ENCODE data around the gene NCEH1. TPM values are rescaled to one million over a fixed set of nuclear protein-coding genes. Genes with fewer than 3 reads are reported as not detected.

The NCEH1 gene
- total and polyA plus RNA-seq, 2 experiments from 2014 or later: 1.8 to 4.9 TPM

DNA sequence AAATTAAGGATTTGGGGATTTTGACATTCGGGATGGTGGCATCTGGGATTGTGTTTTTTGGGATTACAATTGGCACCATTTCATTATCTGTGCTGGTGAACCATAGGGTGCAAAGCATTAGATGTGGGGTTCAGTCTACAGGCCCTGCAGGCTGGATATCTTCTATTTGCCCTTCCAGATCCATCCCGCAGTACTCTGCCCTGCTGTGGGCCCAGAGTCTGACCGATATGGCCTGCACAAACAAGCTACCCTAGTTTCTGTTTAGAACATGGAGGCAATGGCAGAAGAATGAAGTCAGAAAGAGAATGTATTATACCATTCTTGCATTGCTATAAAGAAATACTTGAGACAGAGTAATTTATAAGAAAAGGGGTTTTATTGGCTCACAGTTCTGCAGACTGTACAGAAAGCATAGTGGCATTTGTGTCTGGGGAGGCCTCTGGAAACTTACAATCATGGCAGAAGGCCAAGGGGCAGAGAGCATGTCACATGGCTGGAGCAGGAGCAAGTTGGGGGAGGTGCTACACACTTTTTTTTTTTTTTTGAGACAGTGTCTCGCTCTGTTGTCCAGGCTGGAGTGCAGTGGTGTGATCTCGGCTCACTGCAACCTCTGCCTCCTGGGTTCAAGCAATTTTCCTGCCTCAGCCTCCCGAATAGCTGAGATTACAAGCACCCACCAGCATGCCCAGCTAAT, 93.7 kb downstream of the NCEH1 start:
- Histone ChIP-seq H2AFZ (peak overlapping the region; percentile 23; the same call in 1 of the 2 replicates), H3K4me2 (no peak overlapping the region), H3K27me3 (ENCODE audit: insufficient read depth) (no peaks in the 10 kb centered on the region), H3K27ac (ENCODE audit: low read depth) (no peak overlapping the region), H3K36me3 (ENCODE audit: insufficient read depth) (no peaks in the 10 kb centered on the region), H3K4me3 (no peak overlapping the region), H3K9me2 (ENCODE audit: insufficient read depth) (no peaks in the 10 kb centered on the region), H4K20me1 (replicated peaks; ENCODE audit: insufficient read depth) (no peaks in the 10 kb centered on the region), H3K4me1 (ENCODE audit: insufficient read depth) (peaks cover under 1% of the 10 kb centered on the region; the same call in 1 of the 2 replicates), H3F3A (replicated peaks; ENCODE audit: low read depth) (no peaks in the 10 kb centered on the region), H3K79me2 (replicated peaks; ENCODE audit: insufficient read depth) (no peaks in the 10 kb centered on the region)
- TF ChIP-seq CREB1 (CRISPR knock-in tag; IDR thresholded peaks at IDR 0.05; ENCODE audit: low read depth): no peak
- TF ChIP-seq EZH2phosphoT487 (IDR thresholded peaks at IDR 0.05; ENCODE audit: unreplicated experiment): no peak
- TF ChIP-seq, protein P1, sequence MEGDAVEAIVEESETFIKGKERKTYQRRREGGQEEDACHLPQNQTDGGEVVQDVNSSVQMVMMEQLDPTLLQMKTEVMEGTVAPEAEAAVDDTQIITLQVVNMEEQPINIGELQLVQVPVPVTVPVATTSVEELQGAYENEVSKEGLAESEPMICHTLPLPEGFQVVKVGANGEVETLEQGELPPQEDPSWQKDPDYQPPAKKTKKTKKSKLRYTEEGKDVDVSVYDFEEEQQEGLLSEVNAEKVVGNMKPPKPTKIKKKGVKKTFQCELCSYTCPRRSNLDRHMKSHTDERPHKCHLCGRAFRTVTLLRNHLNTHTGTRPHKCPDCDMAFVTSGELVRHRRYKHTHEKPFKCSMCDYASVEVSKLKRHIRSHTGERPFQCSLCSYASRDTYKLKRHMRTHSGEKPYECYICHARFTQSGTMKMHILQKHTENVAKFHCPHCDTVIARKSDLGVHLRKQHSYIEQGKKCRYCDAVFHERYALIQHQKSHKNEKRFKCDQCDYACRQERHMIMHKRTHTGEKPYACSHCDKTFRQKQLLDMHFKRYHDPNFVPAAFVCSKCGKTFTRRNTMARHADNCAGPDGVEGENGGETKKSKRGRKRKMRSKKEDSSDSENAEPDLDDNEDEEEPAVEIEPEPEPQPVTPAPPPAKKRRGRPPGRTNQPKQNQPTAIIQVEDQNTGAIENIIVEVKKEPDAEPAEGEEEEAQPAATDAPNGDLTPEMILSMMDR (conservative IDR thresholded peaks at IDR 0.05; ENCODE audit: low read depth in 2 of 2): no peak
- TF ChIP-seq ZNF114 (CRISPR knock-in tag; IDR thresholded peaks at IDR 0.05): no peak
- TF ChIP-seq, protein P2, sequence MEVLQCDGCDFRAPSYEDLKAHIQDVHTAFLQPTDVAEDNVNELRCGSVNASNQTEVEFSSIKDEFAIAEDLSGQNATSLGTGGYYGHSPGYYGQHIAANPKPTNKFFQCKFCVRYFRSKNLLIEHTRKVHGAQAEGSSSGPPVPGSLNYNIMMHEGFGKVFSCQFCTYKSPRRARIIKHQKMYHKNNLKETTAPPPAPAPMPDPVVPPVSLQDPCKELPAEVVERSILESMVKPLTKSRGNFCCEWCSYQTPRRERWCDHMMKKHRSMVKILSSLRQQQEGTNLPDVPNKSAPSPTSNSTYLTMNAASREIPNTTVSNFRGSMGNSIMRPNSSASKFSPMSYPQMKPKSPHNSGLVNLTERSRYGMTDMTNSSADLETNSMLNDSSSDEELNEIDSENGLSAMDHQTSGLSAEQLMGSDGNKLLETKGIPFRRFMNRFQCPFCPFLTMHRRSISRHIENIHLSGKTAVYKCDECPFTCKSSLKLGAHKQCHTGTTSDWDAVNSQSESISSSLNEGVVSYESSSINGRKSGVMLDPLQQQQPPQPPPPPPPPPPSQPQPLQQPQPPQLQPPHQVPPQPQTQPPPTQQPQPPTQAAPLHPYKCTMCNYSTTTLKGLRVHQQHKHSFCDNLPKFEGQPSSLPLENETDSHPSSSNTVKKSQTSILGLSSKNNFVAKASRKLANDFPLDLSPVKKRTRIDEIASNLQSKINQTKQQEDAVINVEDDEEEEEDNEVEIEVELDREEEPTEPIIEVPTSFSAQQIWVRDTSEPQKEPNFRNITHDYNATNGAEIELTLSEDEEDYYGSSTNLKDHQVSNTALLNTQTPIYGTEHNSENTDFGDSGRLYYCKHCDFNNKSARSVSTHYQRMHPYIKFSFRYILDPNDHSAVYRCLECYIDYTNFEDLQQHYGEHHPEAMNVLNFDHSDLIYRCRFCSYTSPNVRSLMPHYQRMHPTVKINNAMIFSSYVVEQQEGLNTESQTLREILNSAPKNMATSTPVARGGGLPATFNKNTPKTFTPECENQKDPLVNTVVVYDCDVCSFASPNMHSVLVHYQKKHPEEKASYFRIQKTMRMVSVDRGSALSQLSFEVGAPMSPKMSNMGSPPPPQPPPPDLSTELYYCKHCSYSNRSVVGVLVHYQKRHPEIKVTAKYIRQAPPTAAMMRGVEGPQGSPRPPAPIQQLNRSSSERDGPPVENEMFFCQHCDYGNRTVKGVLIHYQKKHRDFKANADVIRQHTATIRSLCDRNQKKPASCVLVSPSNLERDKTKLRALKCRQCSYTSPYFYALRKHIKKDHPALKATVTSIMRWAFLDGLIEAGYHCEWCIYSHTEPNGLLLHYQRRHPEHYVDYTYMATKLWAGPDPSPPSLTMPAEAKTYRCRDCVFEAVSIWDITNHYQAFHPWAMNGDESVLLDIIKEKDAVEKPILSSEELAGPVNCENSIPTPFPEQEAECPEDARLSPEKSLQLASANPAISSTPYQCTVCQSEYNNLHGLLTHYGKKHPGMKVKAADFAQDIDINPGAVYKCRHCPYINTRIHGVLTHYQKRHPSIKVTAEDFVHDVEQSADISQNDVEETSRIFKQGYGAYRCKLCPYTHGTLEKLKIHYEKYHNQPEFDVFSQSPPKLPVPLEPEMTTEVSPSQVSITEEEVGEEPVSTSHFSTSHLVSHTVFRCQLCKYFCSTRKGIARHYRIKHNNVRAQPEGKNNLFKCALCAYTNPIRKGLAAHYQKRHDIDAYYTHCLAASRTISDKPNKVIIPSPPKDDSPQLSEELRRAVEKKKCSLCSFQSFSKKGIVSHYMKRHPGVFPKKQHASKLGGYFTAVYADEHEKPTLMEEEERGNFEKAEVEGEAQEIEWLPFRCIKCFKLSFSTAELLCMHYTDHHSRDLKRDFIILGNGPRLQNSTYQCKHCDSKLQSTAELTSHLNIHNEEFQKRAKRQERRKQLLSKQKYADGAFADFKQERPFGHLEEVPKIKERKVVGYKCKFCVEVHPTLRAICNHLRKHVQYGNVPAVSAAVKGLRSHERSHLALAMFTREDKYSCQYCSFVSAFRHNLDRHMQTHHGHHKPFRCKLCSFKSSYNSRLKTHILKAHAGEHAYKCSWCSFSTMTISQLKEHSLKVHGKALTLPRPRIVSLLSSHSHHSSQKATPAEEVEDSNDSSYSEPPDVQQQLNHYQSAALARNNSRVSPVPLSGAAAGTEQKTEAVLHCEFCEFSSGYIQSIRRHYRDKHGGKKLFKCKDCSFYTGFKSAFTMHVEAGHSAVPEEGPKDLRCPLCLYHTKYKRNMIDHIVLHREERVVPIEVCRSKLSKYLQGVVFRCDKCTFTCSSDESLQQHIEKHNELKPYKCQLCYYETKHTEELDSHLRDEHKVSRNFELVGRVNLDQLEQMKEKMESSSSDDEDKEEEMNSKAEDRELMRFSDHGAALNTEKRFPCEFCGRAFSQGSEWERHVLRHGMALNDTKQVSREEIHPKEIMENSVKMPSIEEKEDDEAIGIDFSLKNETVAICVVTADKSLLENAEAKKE (CRISPR knock-in tag; IDR thresholded peaks at IDR 0.05): no peak
- no peak for TF ChIP-seq ZNF331 (CRISPR knock-in tag; IDR thresholded peaks at IDR 0.05; ENCODE audit: low read depth)
- no peak for TF ChIP-seq POLR2AphosphoS5 (IDR thresholded peaks at IDR 0.05; ENCODE audit: low read depth)
- TF ChIP-seq JUNB (IDR thresholded peaks at IDR 0.05; ENCODE audit: unreplicated experiment): no peak
- TF ChIP-seq NANOG (IDR thresholded peaks at IDR 0.05; ENCODE audit: borderline replicate concordance): no peak
- TF ChIP-seq, protein P3, sequence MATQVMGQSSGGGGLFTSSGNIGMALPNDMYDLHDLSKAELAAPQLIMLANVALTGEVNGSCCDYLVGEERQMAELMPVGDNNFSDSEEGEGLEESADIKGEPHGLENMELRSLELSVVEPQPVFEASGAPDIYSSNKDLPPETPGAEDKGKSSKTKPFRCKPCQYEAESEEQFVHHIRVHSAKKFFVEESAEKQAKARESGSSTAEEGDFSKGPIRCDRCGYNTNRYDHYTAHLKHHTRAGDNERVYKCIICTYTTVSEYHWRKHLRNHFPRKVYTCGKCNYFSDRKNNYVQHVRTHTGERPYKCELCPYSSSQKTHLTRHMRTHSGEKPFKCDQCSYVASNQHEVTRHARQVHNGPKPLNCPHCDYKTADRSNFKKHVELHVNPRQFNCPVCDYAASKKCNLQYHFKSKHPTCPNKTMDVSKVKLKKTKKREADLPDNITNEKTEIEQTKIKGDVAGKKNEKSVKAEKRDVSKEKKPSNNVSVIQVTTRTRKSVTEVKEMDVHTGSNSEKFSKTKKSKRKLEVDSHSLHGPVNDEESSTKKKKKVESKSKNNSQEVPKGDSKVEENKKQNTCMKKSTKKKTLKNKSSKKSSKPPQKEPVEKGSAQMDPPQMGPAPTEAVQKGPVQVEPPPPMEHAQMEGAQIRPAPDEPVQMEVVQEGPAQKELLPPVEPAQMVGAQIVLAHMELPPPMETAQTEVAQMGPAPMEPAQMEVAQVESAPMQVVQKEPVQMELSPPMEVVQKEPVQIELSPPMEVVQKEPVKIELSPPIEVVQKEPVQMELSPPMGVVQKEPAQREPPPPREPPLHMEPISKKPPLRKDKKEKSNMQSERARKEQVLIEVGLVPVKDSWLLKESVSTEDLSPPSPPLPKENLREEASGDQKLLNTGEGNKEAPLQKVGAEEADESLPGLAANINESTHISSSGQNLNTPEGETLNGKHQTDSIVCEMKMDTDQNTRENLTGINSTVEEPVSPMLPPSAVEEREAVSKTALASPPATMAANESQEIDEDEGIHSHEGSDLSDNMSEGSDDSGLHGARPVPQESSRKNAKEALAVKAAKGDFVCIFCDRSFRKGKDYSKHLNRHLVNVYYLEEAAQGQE (IDR thresholded peaks at IDR 0.05; ENCODE audit: unreplicated experiment): no peak
- TF ChIP-seq, protein P4, sequence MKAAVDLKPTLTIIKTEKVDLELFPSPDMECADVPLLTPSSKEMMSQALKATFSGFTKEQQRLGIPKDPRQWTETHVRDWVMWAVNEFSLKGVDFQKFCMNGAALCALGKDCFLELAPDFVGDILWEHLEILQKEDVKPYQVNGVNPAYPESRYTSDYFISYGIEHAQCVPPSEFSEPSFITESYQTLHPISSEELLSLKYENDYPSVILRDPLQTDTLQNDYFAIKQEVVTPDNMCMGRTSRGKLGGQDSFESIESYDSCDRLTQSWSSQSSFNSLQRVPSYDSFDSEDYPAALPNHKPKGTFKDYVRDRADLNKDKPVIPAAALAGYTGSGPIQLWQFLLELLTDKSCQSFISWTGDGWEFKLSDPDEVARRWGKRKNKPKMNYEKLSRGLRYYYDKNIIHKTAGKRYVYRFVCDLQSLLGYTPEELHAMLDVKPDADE (IDR thresholded peaks at IDR 0.05): no peak
- no peak for TF ChIP-seq EZH2 (IDR thresholded peaks at IDR 0.05; ENCODE audit: low read depth, unreplicated experiment)
- TF ChIP-seq STAT1 (IDR thresholded peaks at IDR 0.05; ENCODE audit: unreplicated experiment): no peak
- no peak for DNase-seq (ENCODE audit: low spot score)
- peaks cover 8% of the 10 kb centered on the region for H3K9me3 Mint-ChIP-seq
- no peak for ATAC-seq
- H3K4me1 Mint-ChIP-seq: peaks cover 3% of the 10 kb centered on the region; the same call in 2 of the 3 replicates
- H3K27ac Mint-ChIP-seq: no peak overlapping the region
- peaks cover 4% of the 10 kb centered on the region for H3K27me3 Mint-ChIP-seq (ENCODE audit: insufficient read depth, low read depth, poor library complexity)
- H3K36me3 Mint-ChIP-seq (ENCODE audit: low read depth): peaks cover 3% of the 10 kb centered on the region; the same call in 1 of the 3 replicates
- no peak overlapping the region for H3K4me3 Mint-ChIP-seq
